Skin epidermis (tissue), 12 donors: ENCODE measurements around the gene ANKRD13A.
"Not testable (repeated sequence)": the region's sequence is repeated elsewhere in the genome, so short reads cannot be mapped to it uniquely, and the experiment has no call there.

ENCODE experiments used
- H3K27ac ChIP-seq, 21 experiments: fragments of 200-600 bp; sonication (generic) in 11 of 21; one replicate each; pipeline ENCODE4 v1.5.0; 2020; ENCODE audit warnings: mild to moderate bottlenecking in 3 of 21, inconsistent platforms in 2 of 21, moderate library complexity in 2 of 21
- H3K4me3 ChIP-seq, 7 experiments: fragments of 200-600 bp; sonication (generic) in 2 of 7; one replicate each; pipeline ENCODE4 v1.5.0; 2020; ENCODE audit warnings: inconsistent platforms in 2 of 7, mild to moderate bottlenecking in 2 of 7, moderate library complexity in 1 of 7

ANKRD13A gene

DNA sequence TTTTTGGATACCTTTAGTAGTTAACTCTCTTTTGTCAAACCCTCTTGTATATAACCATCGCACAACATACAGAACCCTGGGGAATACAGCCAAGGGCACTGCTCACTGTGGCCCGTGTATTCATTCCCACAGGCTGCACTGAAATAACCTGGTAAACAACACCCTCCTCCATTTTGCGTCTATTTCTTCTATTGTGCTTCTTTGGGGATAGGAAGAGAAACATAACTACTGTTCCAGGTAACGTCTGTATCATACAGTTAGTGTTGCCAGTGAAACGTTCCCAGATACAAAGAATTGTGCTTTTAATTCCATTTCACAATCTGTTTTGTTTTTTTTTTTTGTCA lies 39.5 kb downstream of the ANKRD13A start:
- Histone ChIP-seq H3K4me3 (no peak overlapping the region), H3K27ac (peak overlapping the region in 9 of 21 experiments; percentile 2 to 73 (median 46))

- Histone ChIP-seq H3K27ac (peak overlapping the region in 13 of 21 experiments; percentile 2 to 73 (median 39)), H3K4me3 (no peak overlapping the region)
Measured at GRCh38 chr12:110039085-110039807, 40.0 kb downstream of the ANKRD13A start.

GRCh38 chr12:110042264-110042663 lies 43.0 kb downstream of the ANKRD13A start:
- H3K27ac ChIP-seq = peak overlapping the region in 1 of 21 experiments; percentile 41
- no peak overlapping the region for H3K4me3 ChIP-seq

GRCh38 chr12:110046451-110047187 lies 47.4 kb downstream of the ANKRD13A start:
- H3K4me3 ChIP-seq = no peak overlapping the region
- no peak overlapping the region for H3K27ac ChIP-seq

GRCh38 chr12:110047297-110047940 lies 48.2 kb downstream of the ANKRD13A start:
- Histone ChIP-seq H3K27ac (peak overlapping the region in 14 of 21 experiments; percentile 64 to 91 (median 84)), H3K4me3 (peak overlapping the region; percentile 60 to 95 (median 77))

- H3K27ac ChIP-seq = peak within 1 kb of the TSS in 20 of 21 experiments; percentile 38 to 91 (median 80)
- H3K4me3 ChIP-seq = peak within 1 kb of the TSS; percentile 60 to 95 (median 77)
Measured at GRCh38 chr12:110048242-110049027, 49.2 kb downstream of the ANKRD13A start, which contains the start of gene C12orf76. TSS of gene C12orf76 (minus strand) at chr12:110048522. CDS start at chr12:110048495, 27 bp downstream.

- H3K4me3 ChIP-seq = peak overlapping the region; percentile 60 to 95 (median 77)
Measured at GRCh38 chr12:110049034-110049433, 49.8 kb downstream of the ANKRD13A start.

GRCh38 chr12:110049666-110050065 lies 50.4 kb downstream of the ANKRD13A start:
- H3K27ac ChIP-seq = peak overlapping the region in 3 of 21 experiments; percentile 80 to 86 (median 85)
- not testable (repeated sequence) for H3K4me3 ChIP-seq

More at GRCh38 chr12:110049034-110049433, 49.8 kb downstream of the ANKRD13A start:
- H3K27ac ChIP-seq = peak overlapping the region in 19 of 21 experiments; percentile 11 to 91 (median 80)

- no peak overlapping the region for H3K4me3 ChIP-seq
Measured at GRCh38 chr12:110050927-110051326, 51.7 kb downstream of the ANKRD13A start.

DNA sequence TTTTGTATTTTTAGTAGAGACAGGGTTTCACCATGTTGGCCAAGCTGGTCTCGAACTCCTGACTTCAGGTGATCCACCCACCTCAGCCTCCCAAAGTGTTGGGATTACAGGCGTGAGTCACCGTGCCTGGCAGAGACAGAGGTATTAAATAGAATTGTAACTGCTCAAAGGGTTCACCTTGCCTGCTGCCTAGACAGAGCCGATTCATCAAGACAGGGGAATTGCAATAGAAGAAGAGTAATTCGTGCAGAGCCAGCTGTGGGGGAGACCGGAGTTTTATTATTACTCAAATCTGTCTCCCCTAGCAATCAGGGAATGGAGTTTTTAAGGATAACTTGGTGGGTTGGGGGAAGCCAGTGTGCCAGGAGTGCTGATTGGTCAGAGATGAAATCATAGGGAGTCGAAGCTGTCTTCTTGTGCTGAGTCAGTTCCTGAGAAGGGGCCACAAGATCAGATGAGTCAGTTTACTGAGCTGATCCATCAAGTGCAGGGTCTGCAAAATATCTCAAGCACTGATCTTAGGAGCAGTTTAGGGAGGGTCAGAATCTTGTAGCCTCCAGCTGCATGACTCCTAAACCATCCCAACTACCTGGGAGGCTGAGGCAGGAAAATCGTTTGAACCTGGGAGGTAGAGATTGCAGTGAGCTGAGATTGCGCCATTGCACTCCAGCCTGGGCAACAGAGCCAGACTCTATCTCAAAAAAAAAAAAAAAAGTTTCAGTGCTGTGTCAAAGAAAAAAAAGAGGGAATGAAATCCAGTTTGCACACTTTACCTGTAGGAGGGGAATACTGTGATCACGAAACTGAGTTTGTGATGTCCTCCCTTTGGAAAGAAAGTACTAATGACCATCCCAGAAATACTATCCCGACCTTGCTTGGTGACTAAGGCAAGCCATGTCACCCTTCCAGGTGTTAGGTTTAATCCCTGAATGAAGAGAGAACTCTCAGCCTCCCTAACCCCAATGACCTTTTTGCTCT lies 56.4 kb downstream of the ANKRD13A start:
- H3K27ac ChIP-seq = peak overlapping the region in 7 of 21 experiments; percentile 5 to 42 (median 28)
- H3K4me3 ChIP-seq = not testable (repeated sequence)

More at GRCh38 chr12:110050927-110051326, 51.7 kb downstream of the ANKRD13A start:
- H3K27ac ChIP-seq = no peak overlapping the region

DNA sequence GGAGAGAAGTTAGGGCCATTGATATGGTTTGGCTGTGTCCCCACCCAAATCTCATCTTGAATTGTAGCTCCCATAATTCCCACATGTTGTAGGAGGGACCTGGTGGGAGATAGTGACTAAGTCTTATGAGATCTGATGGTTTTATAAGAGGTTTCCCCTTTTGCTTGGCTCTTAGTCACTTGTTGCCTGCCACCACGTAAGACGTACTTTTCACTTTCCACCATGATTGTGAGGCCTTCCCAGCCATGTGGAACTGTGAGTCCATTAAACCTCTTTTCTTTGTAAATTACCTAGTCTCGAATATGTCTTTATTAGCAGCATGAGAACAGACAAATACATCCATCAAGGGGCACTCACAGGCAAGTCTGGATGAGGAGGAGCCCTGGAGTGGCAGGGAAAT lies 57.4 kb downstream of the ANKRD13A start:
- H3K4me3 ChIP-seq = not testable (repeated sequence)
- H3K27ac ChIP-seq = peak overlapping the region in 1 of 21 experiments; percentile 5

DNA sequence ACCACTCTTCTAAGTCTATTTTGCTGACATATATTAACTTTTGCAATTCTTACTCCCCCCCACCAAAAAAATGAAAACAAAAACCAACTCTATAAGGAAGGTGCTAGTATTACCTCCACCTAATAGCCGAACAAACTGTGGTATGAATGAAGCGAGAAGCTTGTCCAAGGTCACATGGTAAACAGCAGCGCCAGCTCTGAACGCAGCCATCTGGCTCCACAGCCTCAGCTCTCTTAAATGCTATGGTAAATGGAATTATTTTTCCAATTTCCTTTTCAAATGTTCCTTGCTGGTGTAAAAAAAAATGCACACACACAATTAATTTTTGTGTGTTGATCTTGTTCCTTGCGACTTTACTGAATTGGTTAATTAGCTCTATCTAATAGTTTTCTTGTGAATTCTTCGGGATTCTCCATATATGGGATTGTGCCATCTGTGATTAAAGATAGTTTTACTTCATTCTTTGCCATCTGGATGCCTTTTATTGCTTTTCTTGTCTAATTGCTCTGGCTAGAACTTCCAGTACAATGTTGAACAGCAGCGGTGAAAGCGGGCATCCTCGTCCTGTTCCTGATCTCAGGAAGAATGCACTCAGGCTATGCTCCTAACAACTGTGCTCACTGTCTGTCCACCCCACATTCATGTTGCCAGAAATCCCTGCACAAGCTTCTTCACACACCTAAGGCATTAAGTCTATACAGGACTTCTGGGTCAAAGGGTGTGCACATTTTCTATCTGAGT lies 59.8 kb downstream of the ANKRD13A start:
- Histone ChIP-seq H3K4me3 (no peak overlapping the region), H3K27ac (no peak overlapping the region)

DNA sequence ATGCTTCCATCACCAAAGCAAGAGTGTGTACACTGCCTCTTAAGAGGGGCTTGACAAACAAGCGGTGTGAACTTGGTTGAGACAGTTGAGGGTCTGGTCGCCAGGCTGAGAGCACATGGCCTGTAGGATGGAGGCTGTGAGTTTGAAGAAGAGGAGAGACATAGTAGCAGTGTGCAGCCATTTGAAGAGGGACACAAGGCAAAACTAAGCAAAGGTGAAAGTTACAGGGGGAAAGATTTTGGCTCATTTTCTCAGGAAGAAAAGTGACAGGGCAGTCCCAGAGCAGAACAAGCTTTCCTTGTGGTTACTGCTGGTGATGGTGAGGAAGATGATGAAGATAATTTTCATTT lies 60.4 kb downstream of the ANKRD13A start:
- no peak overlapping the region for H3K4me3 ChIP-seq
- H3K27ac ChIP-seq = no peak overlapping the region

- Histone ChIP-seq H3K27ac (no peak overlapping the region), H3K4me3 (no peak overlapping the region)
Measured at GRCh38 chr12:110062241-110062640, 63.0 kb downstream of the ANKRD13A start.

GRCh38 chr12:110065540-110065939 lies 66.3 kb downstream of the ANKRD13A start:
- Histone ChIP-seq H3K27ac (no peak overlapping the region), H3K4me3 (no peak overlapping the region)

- H3K4me3 ChIP-seq = no peak overlapping the region
- no peak overlapping the region for H3K27ac ChIP-seq
Measured at GRCh38 chr12:110067531-110067930, 68.3 kb downstream of the ANKRD13A start.

GRCh38 chr12:110068115-110068514 lies 68.9 kb downstream of the ANKRD13A start:
- not testable (repeated sequence) for H3K27ac ChIP-seq, H3K4me3 ChIP-seq

- H3K4me3 ChIP-seq = no peak overlapping the region
- H3K27ac ChIP-seq = no peak overlapping the region
Measured at GRCh38 chr12:110068654-110069053, 69.4 kb downstream of the ANKRD13A start.
